GM12878 (cell line): ENCODE results near the gene LSAMP. TPM values are rescaled to one million over a fixed set of nuclear protein-coding genes. Genes with fewer than 3 reads are reported as not detected.

ENCODE experiments used
- BCLAF1 ChIP-seq: fragments of 450-650 bp; IDR thresholded peaks from 2 replicates; pipeline ENCODE4 v1.6.1; 2017; ENCODE audit warnings: antibody characterized with exemption, mild to moderate bottlenecking, moderate library complexity
- BMI1 ChIP-seq: fragments of 450-650 bp; IDR thresholded peaks from 2 replicates; pipeline ENCODE4 v1.6.1; 2016; ENCODE audit warnings: mild to moderate bottlenecking, moderate library complexity, borderline replicate concordance
- CBX3 ChIP-seq: fragments of 200-600 bp; sonication (generic); IDR thresholded peaks from 2 replicates; pipeline ENCODE4 v1.6.1; 2016; ENCODE audit warnings: low read depth, borderline replicate concordance
- CHD2 ChIP-seq: IDR thresholded peaks from 2 replicates; pipeline ENCODE4 v1.6.1; 2011; ENCODE audit warnings: low read depth, low read length, improper control_type of control experiment, borderline replicate concordance
- EP300 ChIP-seq, 2 experiments: fragments of 150-350 bp in 1 of 2; IDR thresholded peaks; 2 replicates each; pipeline ENCODE4 v1.6.1; 2011 to 2012; ENCODE audit warnings: low read depth in 2 of 2, low read length in 2 of 2, borderline replicate concordance in 1 of 2, improper control_type of control experiment in 1 of 2, inconsistent platforms in 1 of 2; ENCODE audit not compliant: control insufficient read depth in 1 of 2
- FOXK2 ChIP-seq: fragments of 450-650 bp; IDR thresholded peaks from 2 replicates; pipeline ENCODE4 v1.6.1; 2017; ENCODE audit warnings: mild to moderate bottlenecking, moderate library complexity
- IKZF2 ChIP-seq, 2 experiments: fragments of 450-650 bp; IDR thresholded peaks; 2 replicates each; pipeline ENCODE4 v1.6.1; 2017; ENCODE audit warnings: mild to moderate bottlenecking in 2 of 2, moderate library complexity in 2 of 2
- KLF5 ChIP-seq: fragments of 450-650 bp; IDR thresholded peaks from 2 replicates; pipeline ENCODE4 v1.6.1; 2014; ENCODE audit warnings: mild to moderate bottlenecking; ENCODE audit not compliant: partially characterized antibody
- MEF2A ChIP-seq: IDR thresholded peaks from 2 replicates; pipeline ENCODE4 v1.6.1; 2011; ENCODE audit warnings: low read depth, mild to moderate bottlenecking, low read length, moderate library complexity; ENCODE audit not compliant: insufficient read depth
- NR2F1 ChIP-seq: fragments of 450-650 bp; conservative IDR thresholded peaks from 2 replicates; pipeline ENCODE4 v1.6.1; 2017; ENCODE audit warnings: mild to moderate bottlenecking
- NRF1 ChIP-seq: conservative IDR thresholded peaks from 2 replicates; pipeline ENCODE4 v1.6.1; 2011; ENCODE audit warnings: mild to moderate bottlenecking, low read depth, low read length, improper control_type of control experiment
- PAX8 ChIP-seq: fragments of 450-650 bp; IDR thresholded peaks from 2 replicates; pipeline ENCODE4 v1.6.1; 2017; ENCODE audit warnings: mild to moderate bottlenecking, moderate library complexity
- POLR2AphosphoS2 ChIP-seq: IDR thresholded peaks from 2 replicates; pipeline ENCODE4 v1.6.1; 2011; ENCODE audit warnings: low read depth, mild to moderate bottlenecking, low read length, improper control_type of control experiment, moderate library complexity
- RBBP5 ChIP-seq: fragments of 200-600 bp; sonication (generic); conservative IDR thresholded peaks from 2 replicates; pipeline ENCODE4 v1.6.1; 2016
- RCOR1 ChIP-seq: conservative IDR thresholded peaks from 2 replicates; pipeline ENCODE4 v1.6.1; 2012; ENCODE audit warnings: low read depth, low read length, improper control_type of control experiment
- RELB ChIP-seq: fragments of 450-650 bp; IDR thresholded peaks from 2 replicates; pipeline ENCODE4 v1.6.1; 2017; ENCODE audit warnings: low read depth, mild to moderate bottlenecking, moderate library complexity
- RFX5 ChIP-seq: IDR thresholded peaks from 2 replicates; pipeline ENCODE4 v1.6.1; 2011; ENCODE audit warnings: low read depth, low read length, improper control_type of control experiment
- RUNX3 ChIP-seq: IDR thresholded peaks from 2 replicates; pipeline ENCODE4 v1.6.1; 2012; ENCODE audit warnings: low read length, inconsistent platforms
- STAT1 ChIP-seq: fragments of 450-650 bp; conservative IDR thresholded peaks from 2 replicates; pipeline ENCODE4 v1.6.1; 2014; ENCODE audit warnings: antibody characterized with exemption, mild to moderate bottlenecking
- TBL1XR1 ChIP-seq: IDR thresholded peaks from 2 replicates; pipeline ENCODE4 v1.6.1; 2012; ENCODE audit warnings: low read depth, low read length, improper control_type of control experiment
- TCF12 ChIP-seq: IDR thresholded peaks from 2 replicates; pipeline ENCODE4 v1.6.1; 2011; ENCODE audit warnings: low read depth, mild to moderate bottlenecking, low read length
- WRNIP1 ChIP-seq: IDR thresholded peaks from 2 replicates; pipeline ENCODE4 v1.6.1; 2011; ENCODE audit warnings: low read depth, low read length, improper control_type of control experiment, borderline replicate concordance
- polyA plus RNA-seq, 11 experiments: library from polyadenylated mRNA; depleted of rRNA in 4 of 11; unstranded in 6 of 11; stranded (reverse) in 5 of 11; fragments of >200 nt; fragmentation: Nextera tagmentation in 4 of 11; fragmentation: Illumina TruSeq in 1 of 11; extraction: Ambion mirVana in 4 of 11; extraction: Trizol in 1 of 11; gene quantifications; 1 replicate in 1 of 11; 2 replicates in 10 of 11; pipeline versions ENCODE4 v1.2.1 to v1.2.3, GENCODE V29; 2011 to 2016; ENCODE audit warnings: inconsistent platforms in 2 of 11, missing spikeins in 2 of 11, low read depth in 1 of 11
- total RNA-seq, 4 experiments: library from RNA; depleted of rRNA in 3 of 4; stranded (reverse); fragments of >200 nt in 3 of 4; fragmentation: Illumina TruSeq in 1 of 4; extraction: Trizol in 1 of 4; gene quantifications; 2 replicates each; pipeline versions ENCODE4 v1.2.1 to v1.2.3, GENCODE V29; 2013 to 2021
- TF ChIP-seq, protein P1 (sequence below): IDR thresholded peaks from 2 replicates; pipeline ENCODE4 v1.6.1; 2011; ENCODE audit warnings: borderline replicate concordance, low read depth, mild to moderate bottlenecking, moderate library complexity, mixed read lengths, low read length; ENCODE audit not compliant: insufficient read depth; ENCODE audit errors: extremely low read length

Gene LSAMP
- total and polyA plus RNA-seq, 10 of the 15 experiments (the other 5 are each of a cell fraction or from before 2014, with no cell fraction given): 2.0 to 12.7 (median 6.5) TPM

DNA sequence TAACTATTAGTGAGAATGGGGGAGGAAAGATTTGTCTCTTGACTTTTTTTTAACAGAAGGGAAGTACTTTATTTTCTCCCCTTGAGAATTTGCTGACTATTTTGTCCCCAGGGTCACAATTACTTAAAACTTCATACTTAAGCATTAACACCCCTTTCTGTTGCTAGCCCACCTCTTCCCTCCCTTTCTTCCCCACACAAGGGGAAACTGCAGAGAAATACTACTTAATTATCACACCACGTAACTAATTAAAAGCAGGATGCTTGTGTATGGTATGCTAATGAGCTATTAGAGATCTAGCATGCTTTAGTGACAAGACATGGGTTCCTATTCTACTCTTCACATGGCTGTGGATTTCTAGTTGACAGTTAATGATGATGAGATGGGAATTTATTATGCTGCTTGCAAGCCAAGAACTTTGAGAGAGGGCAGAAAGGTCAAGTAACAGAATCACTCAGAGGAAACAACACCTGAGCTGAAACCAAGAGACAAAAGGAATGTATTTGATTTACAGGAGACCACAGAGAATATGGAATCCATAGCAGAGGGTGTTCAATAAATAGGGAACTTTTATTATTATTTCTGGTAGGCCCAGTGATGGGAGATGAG lies 179.2 kb downstream of the LSAMP start (continued):
- 0 out of 2 replicates have a peak, but pooled peaks have one; percentile 33 for TF ChIP-seq CHD2
- TF ChIP-seq BMI1: peak; percentile 71
- TF ChIP-seq FOXK2: no peak
- TF ChIP-seq TBL1XR1: no peak
- TF ChIP-seq, protein P1, sequence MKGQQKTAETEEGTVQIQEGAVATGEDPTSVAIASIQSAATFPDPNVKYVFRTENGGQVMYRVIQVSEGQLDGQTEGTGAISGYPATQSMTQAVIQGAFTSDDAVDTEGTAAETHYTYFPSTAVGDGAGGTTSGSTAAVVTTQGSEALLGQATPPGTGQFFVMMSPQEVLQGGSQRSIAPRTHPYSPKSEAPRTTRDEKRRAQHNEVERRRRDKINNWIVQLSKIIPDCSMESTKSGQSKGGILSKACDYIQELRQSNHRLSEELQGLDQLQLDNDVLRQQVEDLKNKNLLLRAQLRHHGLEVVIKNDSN: no peak
- TF ChIP-seq RUNX3: no peak
- TF ChIP-seq TCF12: no peak
- TF ChIP-seq STAT1: no peak
- TF ChIP-seq RBBP5: no peak
- no peak for TF ChIP-seq NRF1
- TF ChIP-seq RELB: peak; percentile 57
- TF ChIP-seq IKZF2 (IDR thresholded peaks at IDR 0.05): peak; percentile 72 to 84
- TF ChIP-seq PAX8: no peak
- TF ChIP-seq RCOR1: 0 out of 2 replicates have a peak, but pooled peaks have one; percentile 72
- TF ChIP-seq MEF2A: no peak
- no peak for TF ChIP-seq BCLAF1
- peak; percentile 99 for TF ChIP-seq NR2F1
- TF ChIP-seq EP300 (IDR thresholded peaks at IDR 0.05; ENCODE audit: borderline replicate concordance in 1 of 2, control insufficient read depth in 1 of 2, low read depth in 2 of 2, low read length in 2 of 2): peak; percentile 43 to 72; a peak in 3 of 4 replicates
- TF ChIP-seq RFX5: no peak
- no peak for TF ChIP-seq CBX3
- no peak for TF ChIP-seq KLF5
- no peak for TF ChIP-seq WRNIP1
- no peak for TF ChIP-seq POLR2AphosphoS2
